Mammary epithelial cell (primary cell): Measurements from ENCODE around the gene SLC43A3.

Source experiments
- EZH2 ChIP-seq: IDR thresholded peaks from 2 replicates; pipeline ENCODE4 v1.6.1; 2012; ENCODE audit warnings: low read length, inconsistent platforms, borderline replicate concordance
- TF ChIP-seq, protein P1 (sequence below), 2 donors: IDR thresholded peaks in 1 of 2; conservative IDR thresholded peaks in 1 of 2; 2 replicates each; pipeline ENCODE4 v1.5.1; 2011 to 2012; ENCODE audit warnings: inconsistent platforms in 2 of 2, low read length in 2 of 2, mild to moderate bottlenecking in 2 of 2, control low read depth in 1 of 2, low read depth in 1 of 2; ENCODE audit not compliant: insufficient read depth in 1 of 2; ENCODE audit errors: extremely low read depth in 1 of 2

DNA sequence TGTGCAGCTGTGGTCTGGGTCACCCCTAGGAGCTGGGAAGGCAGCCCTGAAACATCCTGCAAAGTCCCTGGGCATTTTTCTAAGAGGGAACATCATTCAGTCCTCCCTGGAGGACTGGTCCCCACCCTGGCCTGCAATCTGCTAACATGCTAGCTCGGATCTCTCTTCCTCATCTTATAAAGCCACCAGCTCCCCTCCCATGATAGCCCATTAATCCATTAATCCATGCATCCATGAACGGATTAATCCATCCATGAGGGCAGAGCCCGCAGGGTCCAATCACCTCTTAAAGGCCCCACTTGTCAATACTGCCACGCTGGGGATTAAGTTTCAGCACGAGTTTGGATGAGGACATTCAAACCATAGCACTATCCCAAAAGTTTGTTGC lies 58.1 kb downstream of the SLC43A3 start:
- TF ChIP-seq EZH2: no peak
- TF ChIP-seq, protein P1, sequence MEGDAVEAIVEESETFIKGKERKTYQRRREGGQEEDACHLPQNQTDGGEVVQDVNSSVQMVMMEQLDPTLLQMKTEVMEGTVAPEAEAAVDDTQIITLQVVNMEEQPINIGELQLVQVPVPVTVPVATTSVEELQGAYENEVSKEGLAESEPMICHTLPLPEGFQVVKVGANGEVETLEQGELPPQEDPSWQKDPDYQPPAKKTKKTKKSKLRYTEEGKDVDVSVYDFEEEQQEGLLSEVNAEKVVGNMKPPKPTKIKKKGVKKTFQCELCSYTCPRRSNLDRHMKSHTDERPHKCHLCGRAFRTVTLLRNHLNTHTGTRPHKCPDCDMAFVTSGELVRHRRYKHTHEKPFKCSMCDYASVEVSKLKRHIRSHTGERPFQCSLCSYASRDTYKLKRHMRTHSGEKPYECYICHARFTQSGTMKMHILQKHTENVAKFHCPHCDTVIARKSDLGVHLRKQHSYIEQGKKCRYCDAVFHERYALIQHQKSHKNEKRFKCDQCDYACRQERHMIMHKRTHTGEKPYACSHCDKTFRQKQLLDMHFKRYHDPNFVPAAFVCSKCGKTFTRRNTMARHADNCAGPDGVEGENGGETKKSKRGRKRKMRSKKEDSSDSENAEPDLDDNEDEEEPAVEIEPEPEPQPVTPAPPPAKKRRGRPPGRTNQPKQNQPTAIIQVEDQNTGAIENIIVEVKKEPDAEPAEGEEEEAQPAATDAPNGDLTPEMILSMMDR (conservative IDR thresholded peaks at IDR 0.05 in 1 of 2, IDR thresholded peaks at IDR 0.05 in 1 of 2; ENCODE audit: extremely low read depth in 1 of 2, insufficient read depth in 1 of 2, low read depth in 1 of 2, low read length in 2 of 2): no peak
